HG02884 (cell line): ENCODE measurements around the gene FMO2.

Source experiments
- ATAC-seq: cut with Tn5 transposase; IDR thresholded peaks from one replicate; pipeline ENCODE4 v1.9.1; 2021; ENCODE audit warnings: mild to moderate bottlenecking, moderate library complexity; ENCODE audit not compliant: unreplicated experiment

FMO2 gene

GRCh38 chr1:171174560-171175294 is 10.4 kb upstream of the FMO2 start:
- no peak for ATAC-seq

- ATAC-seq: no peak
Observed at GRCh38 chr1:171177261-171177660, 7.8 kb upstream of the FMO2 start.

GRCh38 chr1:171179318-171180227 is 5.5 kb upstream of the FMO2 start:
- ATAC-seq: no peak

GRCh38 chr1:171180670-171181069 is 4.4 kb upstream of the FMO2 start:
- ATAC-seq: no peak

- ATAC-seq: peak; percentile 91
Observed at GRCh38 chr1:171188388-171189266, 3.5 kb downstream of the FMO2 start.

- ATAC-seq: no peak
Observed at GRCh38 chr1:171191992-171192391, 6.9 kb downstream of the FMO2 start.

GRCh38 chr1:171195767-171196166 is 10.7 kb downstream of the FMO2 start:
- no peak for ATAC-seq

- ATAC-seq: no peak
Observed at GRCh38 chr1:171196351-171196750, 11.3 kb downstream of the FMO2 start.

- ATAC-seq: no peak
Observed at GRCh38 chr1:171198081-171198480, 13.0 kb downstream of the FMO2 start.

GRCh38 chr1:171204296-171204695 is 19.2 kb downstream of the FMO2 start:
- no peak for ATAC-seq

GRCh38 chr1:171206204-171206977 is 21.3 kb downstream of the FMO2 start:
- ATAC-seq: no peak

GRCh38 chr1:171206978-171207355 is 21.9 kb downstream of the FMO2 start:
- no peak for ATAC-seq

- ATAC-seq: no peak
Observed at GRCh38 chr1:171207377-171207776, 22.3 kb downstream of the FMO2 start.

- ATAC-seq: no peak
Observed at GRCh38 chr1:171210355-171210754, 25.3 kb downstream of the FMO2 start.

- no peak for ATAC-seq
Observed at GRCh38 chr1:171212607-171213351, 27.7 kb downstream of the FMO2 start.

- ATAC-seq: no peak
Observed at GRCh38 chr1:171213559-171214454, 28.7 kb downstream of the FMO2 start.

GRCh38 chr1:171217658-171218443 is 32.8 kb downstream of the FMO2 start:
- no peak for ATAC-seq

GRCh38 chr1:171218661-171219060 is 33.6 kb downstream of the FMO2 start:
- no peak for ATAC-seq
